Measurements from ENCODE around the gene DMXL2.

DNA sequence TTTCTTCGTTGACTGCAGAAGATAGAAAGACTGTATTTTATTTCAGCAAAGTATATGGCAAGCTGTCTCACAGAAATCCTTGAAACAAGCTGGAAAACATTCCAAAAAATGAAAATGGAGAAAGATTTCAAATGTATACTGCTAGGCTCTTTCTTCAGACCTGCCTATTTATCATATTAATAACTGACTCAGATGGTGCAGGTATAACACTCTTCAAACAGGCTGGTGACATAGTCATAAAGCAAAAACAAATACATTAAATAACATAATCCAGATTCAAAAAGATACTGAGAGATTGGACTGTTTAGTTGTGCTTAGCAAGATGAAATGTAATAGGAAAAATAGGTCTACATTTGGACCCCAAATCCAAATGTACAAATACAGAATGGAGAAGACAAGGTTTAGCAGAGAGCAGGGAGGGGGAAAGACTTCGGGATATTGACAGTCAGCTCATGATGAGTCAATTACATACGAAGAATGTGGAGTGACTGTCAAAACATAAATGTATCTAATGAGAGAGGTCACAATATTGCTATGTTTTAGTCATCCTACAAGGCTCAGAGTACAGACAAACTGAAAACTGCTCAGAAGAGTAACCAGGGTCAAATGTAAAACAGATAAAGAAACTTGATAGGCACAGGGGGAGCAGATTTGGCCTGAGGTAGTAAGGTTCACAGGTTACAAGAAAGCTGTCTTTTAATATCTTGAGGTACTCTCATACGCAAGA lies 88.7 kb downstream of the DMXL2 start:
- TF ChIP-seq, protein P1, sequence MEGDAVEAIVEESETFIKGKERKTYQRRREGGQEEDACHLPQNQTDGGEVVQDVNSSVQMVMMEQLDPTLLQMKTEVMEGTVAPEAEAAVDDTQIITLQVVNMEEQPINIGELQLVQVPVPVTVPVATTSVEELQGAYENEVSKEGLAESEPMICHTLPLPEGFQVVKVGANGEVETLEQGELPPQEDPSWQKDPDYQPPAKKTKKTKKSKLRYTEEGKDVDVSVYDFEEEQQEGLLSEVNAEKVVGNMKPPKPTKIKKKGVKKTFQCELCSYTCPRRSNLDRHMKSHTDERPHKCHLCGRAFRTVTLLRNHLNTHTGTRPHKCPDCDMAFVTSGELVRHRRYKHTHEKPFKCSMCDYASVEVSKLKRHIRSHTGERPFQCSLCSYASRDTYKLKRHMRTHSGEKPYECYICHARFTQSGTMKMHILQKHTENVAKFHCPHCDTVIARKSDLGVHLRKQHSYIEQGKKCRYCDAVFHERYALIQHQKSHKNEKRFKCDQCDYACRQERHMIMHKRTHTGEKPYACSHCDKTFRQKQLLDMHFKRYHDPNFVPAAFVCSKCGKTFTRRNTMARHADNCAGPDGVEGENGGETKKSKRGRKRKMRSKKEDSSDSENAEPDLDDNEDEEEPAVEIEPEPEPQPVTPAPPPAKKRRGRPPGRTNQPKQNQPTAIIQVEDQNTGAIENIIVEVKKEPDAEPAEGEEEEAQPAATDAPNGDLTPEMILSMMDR (conservative IDR thresholded peaks at IDR 0.05; ENCODE audit: low read depth, low read length): no peak
- TF ChIP-seq EZH2 (IDR thresholded peaks at IDR 0.05; ENCODE audit: low read length, unreplicated experiment) (no peak), EZH2phosphoT487 (IDR thresholded peaks at IDR 0.05; ENCODE audit: borderline replicate concordance, low read length) (no peak)

Measured in PC-3 (cell line).